Calu3 (cell line): ENCODE measurements around the gene APBA2. TPM values are rescaled to one million over a fixed set of nuclear protein-coding genes. Genes with fewer than 3 reads are reported as not detected.

Experiments
- BruUV-seq: library from RNA; stranded (reverse); fragments of 400-500 nt; replicated peaks from 2 replicates; lab custom pipeline; 2021; lab: Mats Ljungman, UMichigan
- CTCF ChIA-PET: fragments of 300-600 bp; sonication (Branson Sonifier 250); formaldehyde crosslinking; loops from one replicate; lab custom pipeline; 2022; ENCODE audit warnings: antibody characterized with exemption; lab: Charles Lee
- DNase-seq: peaks from one replicate; pipeline ENCODE4 v3.0.0; 2022
- H3K27ac Mint-ChIP-seq: one replicate; pipeline ENCODE4 v1.8.0; 2022; ENCODE audit warnings: mixed read lengths; ENCODE audit not compliant: unreplicated experiment
- H3K27me3 Mint-ChIP-seq: one replicate; pipeline ENCODE4 v1.8.0; 2022; ENCODE audit warnings: mixed read lengths; ENCODE audit not compliant: unreplicated experiment
- H3K36me3 Mint-ChIP-seq: one replicate; pipeline ENCODE4 v1.8.0; 2022; ENCODE audit warnings: mild to moderate bottlenecking, moderate library complexity, mixed read lengths; ENCODE audit not compliant: insufficient read depth, unreplicated experiment
- H3K4me1 Mint-ChIP-seq: one replicate; pipeline ENCODE4 v1.8.0; 2022; ENCODE audit warnings: mild to moderate bottlenecking, low read depth, mixed read lengths; ENCODE audit not compliant: unreplicated experiment
- H3K4me3 Mint-ChIP-seq: one replicate; pipeline ENCODE4 v1.8.0; 2022; ENCODE audit warnings: mild to moderate bottlenecking, low read depth, moderate library complexity, mixed read lengths; ENCODE audit not compliant: unreplicated experiment
- H3K9me3 Mint-ChIP-seq: one replicate; pipeline ENCODE4 v1.8.0; 2022; ENCODE audit warnings: low read depth, mixed read lengths; ENCODE audit not compliant: unreplicated experiment
- intact Hi-C: fragments of 100-400 bp; cut with micrococcal nuclease; formaldehyde crosslinking; loops from one replicate; pipeline ENCODE4 v1.10.0; 2022; ENCODE audit not compliant: unreplicated experiment
- total RNA-seq: library from RNA; stranded (reverse); gene quantifications from 2 replicates; pipeline ENCODE4 v1.2.3, GENCODE V29; 2022
- TF ChIP-seq, protein P1 (sequence below): fragments of 200-600 bp; IDR thresholded peaks from one replicate; pipeline ENCODE4 v1.8.0; 2022; ENCODE audit warnings: antibody characterized with exemption; ENCODE audit not compliant: unreplicated experiment

Gene APBA2
- total RNA-seq, 1 experiment from 2014 or later: not detected

DNA sequence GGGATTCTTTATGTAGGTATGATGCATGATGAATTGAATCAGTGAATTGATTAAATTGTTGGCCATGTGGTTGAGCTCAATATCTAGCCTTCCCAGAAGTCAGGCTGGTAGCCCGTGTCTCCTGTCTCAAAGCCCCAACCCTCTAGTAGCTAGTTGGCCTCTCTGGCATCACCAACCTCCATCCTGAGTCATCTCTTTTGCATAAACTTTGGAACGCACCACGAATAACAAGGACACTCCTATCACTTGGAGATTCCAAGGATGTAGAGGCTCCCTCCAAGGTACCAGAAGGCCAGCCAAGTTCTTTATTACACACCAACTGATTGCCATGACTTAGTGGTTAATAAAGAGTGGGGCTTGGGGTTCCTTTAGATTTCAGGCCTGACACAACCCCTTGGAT is 148.4 kb downstream of the APBA2 start:
- intact Hi-C loops: no loop called here
- TF ChIP-seq, protein P1, sequence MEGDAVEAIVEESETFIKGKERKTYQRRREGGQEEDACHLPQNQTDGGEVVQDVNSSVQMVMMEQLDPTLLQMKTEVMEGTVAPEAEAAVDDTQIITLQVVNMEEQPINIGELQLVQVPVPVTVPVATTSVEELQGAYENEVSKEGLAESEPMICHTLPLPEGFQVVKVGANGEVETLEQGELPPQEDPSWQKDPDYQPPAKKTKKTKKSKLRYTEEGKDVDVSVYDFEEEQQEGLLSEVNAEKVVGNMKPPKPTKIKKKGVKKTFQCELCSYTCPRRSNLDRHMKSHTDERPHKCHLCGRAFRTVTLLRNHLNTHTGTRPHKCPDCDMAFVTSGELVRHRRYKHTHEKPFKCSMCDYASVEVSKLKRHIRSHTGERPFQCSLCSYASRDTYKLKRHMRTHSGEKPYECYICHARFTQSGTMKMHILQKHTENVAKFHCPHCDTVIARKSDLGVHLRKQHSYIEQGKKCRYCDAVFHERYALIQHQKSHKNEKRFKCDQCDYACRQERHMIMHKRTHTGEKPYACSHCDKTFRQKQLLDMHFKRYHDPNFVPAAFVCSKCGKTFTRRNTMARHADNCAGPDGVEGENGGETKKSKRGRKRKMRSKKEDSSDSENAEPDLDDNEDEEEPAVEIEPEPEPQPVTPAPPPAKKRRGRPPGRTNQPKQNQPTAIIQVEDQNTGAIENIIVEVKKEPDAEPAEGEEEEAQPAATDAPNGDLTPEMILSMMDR: no peak
- no peak for DNase-seq
- no peaks in the 10 kb centered on the region for H3K27me3 Mint-ChIP-seq
- H3K9me3 Mint-ChIP-seq: no peaks in the 10 kb centered on the region
- no peaks in the 10 kb centered on the region for H3K4me1 Mint-ChIP-seq
- no peak overlapping the region for H3K27ac Mint-ChIP-seq
- BruUV-seq: no TSS peak
- CTCF ChIA-PET: no interaction called here
- H3K4me3 Mint-ChIP-seq: no peak overlapping the region
- H3K36me3 Mint-ChIP-seq: no peaks in the 10 kb centered on the region

DNA sequence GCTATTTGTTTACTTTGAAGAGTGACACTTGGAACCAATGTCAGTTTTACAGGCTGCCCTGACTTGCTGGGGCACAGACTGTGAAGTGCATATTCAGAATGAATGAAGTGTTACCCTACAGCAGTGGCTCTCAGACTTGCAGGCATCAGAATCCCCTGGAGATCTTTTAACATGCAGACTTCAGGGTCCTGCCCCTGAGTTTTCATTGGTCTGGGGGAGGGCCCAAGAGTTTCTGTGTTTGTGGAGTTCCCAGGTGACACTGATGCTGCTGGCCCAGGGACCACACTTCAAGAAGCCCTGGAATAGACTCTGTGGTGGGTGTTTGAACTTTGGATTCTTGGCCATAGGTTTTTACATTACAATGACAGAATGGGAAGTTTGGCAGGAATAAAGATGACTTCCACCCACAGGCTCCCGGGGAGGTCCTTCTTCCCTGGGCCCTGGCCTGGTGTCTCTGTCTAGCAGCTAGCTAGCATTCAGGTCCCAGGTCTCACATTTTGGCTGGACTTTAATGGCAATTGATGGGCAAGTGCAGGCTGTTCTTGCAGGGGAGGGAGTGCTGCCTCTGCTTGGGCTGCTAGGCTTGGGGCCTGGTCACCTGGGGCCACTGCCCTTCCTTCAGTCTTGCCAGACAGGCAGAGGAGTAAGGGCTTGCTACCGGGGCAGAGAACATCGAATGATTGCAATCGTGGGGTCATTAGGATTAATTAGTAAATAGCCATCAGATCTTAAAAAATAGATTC is 149.0 kb downstream of the APBA2 start:
- Mint-ChIP-seq H3K4me3 (no peak overlapping the region), H3K4me1 (no peaks in the 10 kb centered on the region), H3K9me3 (no peaks in the 10 kb centered on the region), H3K27ac (no peak overlapping the region), H3K36me3 (no peaks in the 10 kb centered on the region), H3K27me3 (no peaks in the 10 kb centered on the region)
- TF ChIP-seq, protein P1: no peak
- BruUV-seq: no TSS peak
- CTCF ChIA-PET: no interaction called here
- intact Hi-C loops: no loop called here
- no peak for DNase-seq

DNA sequence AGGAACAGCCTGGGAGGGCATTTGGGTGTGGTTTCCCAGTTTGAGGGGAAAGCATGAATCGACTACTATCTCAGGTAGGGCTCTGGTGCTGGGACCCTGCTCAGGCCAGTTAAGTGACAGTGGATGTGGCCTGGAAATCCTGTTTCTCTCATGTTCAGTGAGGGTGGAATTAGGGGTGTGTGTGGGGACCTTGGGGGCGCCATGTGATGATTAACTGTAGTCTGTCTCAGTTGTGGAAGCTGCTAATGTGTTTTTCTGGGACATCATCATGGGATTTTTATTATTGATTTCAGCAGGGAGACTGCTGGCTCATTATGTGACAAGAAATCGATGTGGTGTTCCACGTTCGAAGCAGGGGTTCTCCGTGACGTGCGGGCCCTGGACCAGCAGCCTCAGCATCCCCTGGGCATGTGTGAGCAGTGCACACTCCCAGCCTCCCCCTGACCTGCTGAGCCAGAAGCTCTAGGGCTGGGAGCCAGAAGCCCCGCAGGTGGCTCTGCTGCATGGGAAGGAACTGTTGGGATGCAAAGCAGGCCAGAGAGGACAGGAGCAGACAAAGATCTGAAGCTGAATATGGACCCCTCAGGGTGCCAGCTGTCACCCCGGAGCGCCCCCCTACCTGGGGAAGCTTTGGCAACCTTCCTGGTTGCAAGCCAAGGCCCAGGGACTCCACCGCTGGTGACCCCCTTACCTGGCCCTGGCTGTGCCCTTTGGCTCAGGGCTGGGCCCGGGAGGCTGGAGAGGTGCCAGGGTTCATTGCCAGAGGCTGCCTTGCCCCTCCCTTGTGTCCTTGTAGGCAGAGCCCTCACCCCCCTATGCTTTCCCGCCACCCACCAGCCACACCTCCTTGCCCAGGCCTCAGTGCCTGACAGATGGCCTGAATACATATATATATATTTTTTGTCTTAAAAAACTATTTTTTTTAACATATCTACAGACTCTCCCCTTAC is 149.8 kb downstream of the APBA2 start:
- intact Hi-C loops: no loop called here
- Mint-ChIP-seq H3K36me3 (no peaks in the 10 kb centered on the region), H3K9me3 (no peaks in the 10 kb centered on the region), H3K27ac (no peak overlapping the region), H3K4me1 (no peaks in the 10 kb centered on the region), H3K4me3 (no peak overlapping the region), H3K27me3 (no peaks in the 10 kb centered on the region)
- BruUV-seq: no TSS peak
- DNase-seq: no peak
- CTCF ChIA-PET: no interaction called here
- TF ChIP-seq, protein P1: no peak

DNA sequence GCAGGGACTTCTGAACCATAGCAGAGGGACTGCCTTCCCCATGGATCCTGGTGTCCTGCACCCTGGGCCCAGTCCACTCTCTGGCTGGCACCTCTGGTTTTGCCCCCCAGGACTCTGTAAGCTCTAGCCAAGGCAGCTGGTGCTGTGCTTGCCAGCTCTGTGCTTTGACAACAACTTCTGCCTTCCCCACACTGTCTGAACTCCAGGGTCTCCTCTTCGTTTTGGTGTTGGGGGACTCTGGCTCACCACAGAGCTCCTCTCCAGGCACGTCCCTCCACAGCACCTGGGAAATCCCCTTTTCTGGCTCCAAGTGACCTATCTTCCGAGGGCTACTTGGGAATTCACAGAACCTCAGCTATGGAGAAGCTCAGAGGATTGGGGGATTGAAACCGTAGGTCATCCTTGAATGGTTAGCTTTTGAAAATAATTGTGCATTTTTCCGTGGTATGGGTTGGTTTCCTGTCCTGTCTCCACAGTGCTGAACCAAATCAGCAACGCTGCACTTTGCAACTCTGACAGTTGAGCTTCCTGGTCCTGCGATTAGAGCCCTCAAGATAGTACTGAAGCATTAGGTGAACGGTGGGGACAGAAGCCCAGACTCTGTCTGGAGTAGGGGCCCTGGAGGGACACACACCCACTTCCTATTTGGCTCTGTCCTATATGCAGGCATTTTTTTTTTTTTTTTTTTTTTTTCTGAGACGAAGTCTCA is 152.4 kb downstream of the APBA2 start:
- Mint-ChIP-seq H3K36me3 (no peaks in the 10 kb centered on the region), H3K27me3 (no peaks in the 10 kb centered on the region), H3K4me1 (no peaks in the 10 kb centered on the region), H3K4me3 (no peak overlapping the region), H3K9me3 (no peaks in the 10 kb centered on the region), H3K27ac (no peak overlapping the region)
- intact Hi-C loops: no loop called here
- TF ChIP-seq, protein P1: no peak
- BruUV-seq: no TSS peak
- CTCF ChIA-PET: no interaction called here
- DNase-seq: no peak
